Mesendoderm (in vitro differentiated cells): ENCODE data around the gene RAMACL.

ENCODE experiments used
- DNase-seq: peaks from one replicate; pipeline ENCODE4 v3.0.0; 2013
- H2AK5ac ChIP-seq: 2 replicates; pipeline ENCODE4 v1.6.1; 2013; ENCODE audit warnings: low read length, inconsistent platforms
- H2BK120ac ChIP-seq: 2 replicates; pipeline ENCODE4 v1.6.1; 2013; ENCODE audit warnings: low read depth, mild to moderate bottlenecking, low read length, moderate library complexity, mixed read lengths
- H2BK15ac ChIP-seq: replicated peaks from 2 replicates; pipeline ENCODE4 v1.6.1; 2013; ENCODE audit warnings: low read depth, mild to moderate bottlenecking, moderate library complexity
- H2BK5ac ChIP-seq: 2 replicates; pipeline ENCODE4 v1.6.1; 2013; ENCODE audit warnings: low read length, inconsistent platforms
- H3K18ac ChIP-seq: 2 replicates; pipeline ENCODE4 v1.6.1; 2013; ENCODE audit warnings: mild to moderate bottlenecking, low read length, mixed read lengths
- H3K23ac ChIP-seq: one replicate; pipeline ENCODE4 v1.6.1; 2013; ENCODE audit warnings: low read length
- H3K27ac ChIP-seq: 2 replicates; pipeline ENCODE4 v1.5.1; 2013; ENCODE audit warnings: low read depth, mild to moderate bottlenecking, inconsistent platforms, low read length, moderate library complexity
- H3K27me3 ChIP-seq: 2 replicates; pipeline ENCODE4 v1.6.1; 2013; ENCODE audit warnings: low read length, control low read depth, mild to moderate bottlenecking, inconsistent platforms; ENCODE audit not compliant: insufficient read depth, poor library complexity
- H3K36me3 ChIP-seq: 2 replicates; pipeline ENCODE4 v1.6.1; 2013; ENCODE audit warnings: low read length, inconsistent platforms; ENCODE audit not compliant: control insufficient read depth, insufficient read depth
- H3K4ac ChIP-seq: one replicate; pipeline ENCODE4 v1.6.1; 2013; ENCODE audit warnings: low read depth, mild to moderate bottlenecking, low read length, moderate library complexity
- H3K4me1 ChIP-seq: 2 replicates; pipeline ENCODE4 v1.6.1; 2013; ENCODE audit warnings: low read depth, low read length, inconsistent platforms; ENCODE audit not compliant: control insufficient read depth
- H3K4me2 ChIP-seq: 2 replicates; pipeline ENCODE4 v1.6.1; 2013; ENCODE audit warnings: low read length
- H3K4me3 ChIP-seq: 2 replicates; pipeline ENCODE4 v1.5.1; 2013; ENCODE audit warnings: mild to moderate bottlenecking, low read length
- H3K56ac ChIP-seq: one replicate; pipeline ENCODE4 v1.6.1; 2013; ENCODE audit warnings: low read length
- H3K79me1 ChIP-seq: 2 replicates; pipeline ENCODE4 v1.6.1; 2013; ENCODE audit warnings: low read length, inconsistent platforms
- H3K79me2 ChIP-seq: 2 replicates; pipeline ENCODE4 v1.6.1; 2013; ENCODE audit warnings: mild to moderate bottlenecking, low read length; ENCODE audit not compliant: control insufficient read depth, insufficient read depth
- H3K9ac ChIP-seq: 2 replicates; pipeline ENCODE4 v1.6.1; 2013; ENCODE audit warnings: low read length, inconsistent platforms
- H4K5ac ChIP-seq: one replicate; pipeline ENCODE4 v1.6.1; 2013; ENCODE audit warnings: low read length
- H4K8ac ChIP-seq: one replicate; pipeline ENCODE4 v1.6.1; 2013; ENCODE audit warnings: low read depth, mild to moderate bottlenecking, control low read depth, low read length, moderate library complexity
- WGBS: extraction: QIAGEN DNeasy Blood & Tissue Kit; methylation state at CpG from one replicate; pipeline ENCODE4 v1.1.7; 2013; ENCODE audit warnings: low lambda C conversion rate, missing lambda C conversion rate; ENCODE audit not compliant: insufficient coverage; ENCODE audit errors: extremely low coverage; 5-methylcytosine and 5-hydroxymethylcytosine counted together

RAMACL gene

DNA sequence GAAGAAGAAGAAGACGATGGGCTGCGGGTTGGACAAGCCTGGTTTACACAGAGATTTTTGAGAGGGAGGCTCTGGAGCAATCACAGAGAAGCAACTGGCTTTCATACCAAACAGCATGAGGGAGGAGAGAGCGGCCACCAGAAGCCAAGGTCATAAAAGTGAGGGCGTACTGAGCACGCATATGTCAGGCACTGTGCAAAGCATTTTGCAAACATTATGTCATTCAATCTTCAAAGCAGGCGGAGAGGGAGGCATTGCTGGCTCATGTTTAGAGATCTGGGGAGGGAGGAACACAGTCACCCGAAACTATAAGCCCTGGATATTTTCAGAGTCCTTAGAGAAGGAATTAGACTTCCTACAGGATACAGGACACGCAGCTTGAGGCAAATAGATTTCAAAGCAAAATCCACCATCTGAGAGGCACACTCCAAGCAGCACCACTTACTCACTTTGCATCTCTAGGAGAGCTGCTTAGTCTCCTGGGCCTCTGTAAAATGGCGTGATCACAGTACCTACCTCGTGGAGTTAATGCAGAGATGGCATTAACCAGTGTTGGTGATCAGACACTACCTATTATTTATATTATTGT lies 24.6 kb downstream of the RAMACL start:
- H3K27ac ChIP-seq = no peak overlapping the region
- H2AK5ac ChIP-seq = no peak overlapping the region
- no peak overlapping the region for H3K9ac ChIP-seq

DNA sequence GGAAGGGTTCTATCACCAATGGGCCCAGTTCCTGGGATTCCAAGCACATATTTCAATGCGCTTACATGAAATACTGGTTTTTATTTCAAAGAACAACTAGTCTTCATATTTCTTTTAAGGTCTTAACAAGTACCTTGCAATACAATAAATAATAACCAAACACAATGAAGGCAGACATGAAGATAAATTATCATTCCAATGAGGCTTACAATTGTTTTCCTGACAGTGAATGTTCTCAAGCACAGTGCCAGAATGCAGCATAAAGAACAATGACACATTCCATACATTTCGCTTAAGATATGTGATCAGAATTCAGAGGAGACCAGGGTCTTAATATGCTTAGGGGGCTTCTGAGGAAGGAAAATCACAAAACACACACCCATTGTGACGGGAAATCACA lies 26.3 kb downstream of the RAMACL start:
- WGBS = no CpG with 5 or more reads among the region's 3 CpGs
- no peak overlapping the region for H3K56ac ChIP-seq
- H3K79me1 ChIP-seq = peaks cover 2% of the 10 kb centered on the region
- no peak overlapping the region for H3K9ac ChIP-seq
- H3K4me2 ChIP-seq = no peak overlapping the region
- no peaks in the 10 kb centered on the region for H3K79me2 ChIP-seq
- no peak overlapping the region for H3K27ac ChIP-seq
- no peak overlapping the region for H3K4ac ChIP-seq
- H3K23ac ChIP-seq = no peak overlapping the region
- no peak overlapping the region for H3K4me3 ChIP-seq
- H3K27me3 ChIP-seq = no peaks in the 10 kb centered on the region
- H2BK15ac ChIP-seq = no peak overlapping the region
- no peak overlapping the region for H3K18ac ChIP-seq
- H3K36me3 ChIP-seq = no peaks in the 10 kb centered on the region
- H2AK5ac ChIP-seq = no peak overlapping the region
- no peak overlapping the region for H4K8ac ChIP-seq
- no peak overlapping the region for H4K5ac ChIP-seq
- H2BK120ac ChIP-seq = no peak overlapping the region
- no peak for DNase-seq
- no peak overlapping the region for H2BK5ac ChIP-seq
- no peaks in the 10 kb centered on the region for H3K4me1 ChIP-seq

More for the DNA sequence above, 24.6 kb downstream of the RAMACL start:
- H3K4me2 ChIP-seq = no peak overlapping the region
- no peak overlapping the region for H4K8ac ChIP-seq
- no CpG with 5 or more reads among the region's 10 CpGs for WGBS
- H3K4ac ChIP-seq = no peak overlapping the region
- no peaks in the 10 kb centered on the region for H3K27me3 ChIP-seq
- H3K4me3 ChIP-seq = no peak overlapping the region
- no peaks in the 10 kb centered on the region for H3K79me2 ChIP-seq
- H3K36me3 ChIP-seq = no peaks in the 10 kb centered on the region
- no peak overlapping the region for H3K23ac ChIP-seq
- H2BK15ac ChIP-seq = no peak overlapping the region
- H4K5ac ChIP-seq = no peak overlapping the region
- no peak overlapping the region for H2BK5ac ChIP-seq
- no peaks in the 10 kb centered on the region for H3K79me1 ChIP-seq
- no peak overlapping the region for H2BK120ac ChIP-seq
- H3K4me1 ChIP-seq = no peaks in the 10 kb centered on the region
- no peak overlapping the region for H3K18ac ChIP-seq
- H3K56ac ChIP-seq = no peak overlapping the region
- no peak for DNase-seq

- no peak for DNase-seq
- Histone ChIP-seq H3K36me3 (no peaks in the 10 kb centered on the region), H4K5ac (no peak overlapping the region), H2BK5ac (no peak overlapping the region), H3K4ac (no peak overlapping the region), H3K56ac (no peak overlapping the region), H3K27ac (no peak overlapping the region), H3K18ac (no peak overlapping the region), H2BK120ac (no peak overlapping the region), H3K79me1 (peaks cover 2% of the 10 kb centered on the region), H3K79me2 (no peaks in the 10 kb centered on the region), H3K27me3 (no peaks in the 10 kb centered on the region), H3K4me1 (no peaks in the 10 kb centered on the region), H3K4me2 (no peak overlapping the region), H2AK5ac (no peak overlapping the region), H3K23ac (no peak overlapping the region), H4K8ac (no peak overlapping the region), H3K4me3 (no peak overlapping the region), H3K9ac (no peak overlapping the region), H2BK15ac (no peak overlapping the region)
- WGBS = no CpG with 5 or more reads among the region's 1 CpG
Observed at GRCh38 chr6:166559662-166560061, 26.8 kb downstream of the RAMACL start.

DNA sequence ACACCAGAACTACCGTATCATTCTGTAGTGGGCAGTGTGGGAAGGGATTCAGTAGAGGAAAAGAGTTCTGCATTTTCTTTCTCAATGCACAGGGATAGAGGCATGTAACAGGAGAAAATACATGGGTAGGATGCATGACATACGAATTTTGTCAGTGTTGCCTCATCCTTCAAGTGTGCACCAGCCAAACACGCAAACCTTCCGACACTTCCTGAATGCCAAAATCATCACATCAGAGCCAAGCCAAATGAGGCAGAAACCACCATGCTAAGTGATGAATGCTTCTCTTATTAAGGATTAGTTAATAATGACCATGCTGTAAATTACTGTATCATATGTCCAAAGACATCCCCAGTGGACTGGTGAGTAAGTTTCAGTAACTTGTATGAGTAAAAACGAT lies 27.3 kb downstream of the RAMACL start:
- Histone ChIP-seq H3K18ac (no peak overlapping the region), H2BK5ac (no peak overlapping the region), H3K79me1 (peaks cover 2% of the 10 kb centered on the region), H3K27ac (no peak overlapping the region), H3K4me2 (no peak overlapping the region), H3K36me3 (no peaks in the 10 kb centered on the region), H2AK5ac (no peak overlapping the region), H3K4me1 (no peaks in the 10 kb centered on the region), H3K4me3 (no peak overlapping the region), H3K23ac (no peak overlapping the region), H3K56ac (no peak overlapping the region), H4K8ac (no peak overlapping the region), H3K27me3 (no peaks in the 10 kb centered on the region), H3K9ac (no peak overlapping the region), H3K79me2 (no peaks in the 10 kb centered on the region), H4K5ac (no peak overlapping the region), H2BK15ac (no peak overlapping the region), H2BK120ac (no peak overlapping the region), H3K4ac (no peak overlapping the region)
- no CpG with 5 or more reads among the region's 5 CpGs for WGBS
- DNase-seq = no peak

GRCh38 chr6:166558156-166559005 lies 28.1 kb downstream of the RAMACL start:
- Histone ChIP-seq H3K27me3 (no peaks in the 10 kb centered on the region), H3K79me1 (peaks cover 2% of the 10 kb centered on the region), H3K79me2 (no peaks in the 10 kb centered on the region), H4K5ac (no peak overlapping the region), H2AK5ac (no peak overlapping the region), H2BK120ac (no peak overlapping the region), H3K18ac (no peak overlapping the region), H3K4me3 (no peak overlapping the region), H3K23ac (no peak overlapping the region), H4K8ac (no peak overlapping the region), H3K9ac (no peak overlapping the region), H3K56ac (no peak overlapping the region), H3K4ac (no peak overlapping the region), H2BK15ac (no peak overlapping the region), H3K36me3 (no peaks in the 10 kb centered on the region), H2BK5ac (no peak overlapping the region), H3K4me2 (no peak overlapping the region), H3K27ac (no peak overlapping the region), H3K4me1 (no peaks in the 10 kb centered on the region)
- no CpG with 5 or more reads among the region's 12 CpGs for WGBS
- DNase-seq = no peak
